ENCODE data around the gene OBSL1. TPM values are rescaled to one million over a fixed set of nuclear protein-coding genes. Genes with fewer than 3 reads are reported as not detected.

The OBSL1 gene
- total RNA-seq, 4 donors from 2014 or later: 85.0 to 135 (median 98.3) TPM

GRCh38 chr2:219557791-219558785 lies 13.3 kb downstream of the OBSL1 start:
- Histone ChIP-seq H3K27me3 (peaks cover 0 to 5% of the 10 kb centered on the region in 2 donors), H3K27ac (no peak overlapping the region), H3K36me3 (peaks cover 0 to 71% (median 0%) of the 10 kb centered on the region in 3 donors), H3K4me1 (peaks cover 0 to 12% (median 2%) of the 10 kb centered on the region in 4 donors), H3K9me3 (no peaks in the 10 kb centered on the region), H3K4me3 (no peak overlapping the region)
- 92 to 93% methylated on average over 13 to 18 of the region's 25 CpGs for WGBS, 2 donors
- DNase-seq (ENCODE audit: low spot score in 2 of 2): no peak
- TF ChIP-seq EP300 (IDR thresholded peaks at IDR 0.05) (no peak), CTCF (IDR thresholded peaks at IDR 0.05) (no peak), POLR2A (IDR thresholded peaks at IDR 0.05) (no peak)

- no peak for TF ChIP-seq CTCF (IDR thresholded peaks at IDR 0.05)
- no peak for TF ChIP-seq EP300 (IDR thresholded peaks at IDR 0.05)
- TF ChIP-seq POLR2A (IDR thresholded peaks at IDR 0.05): no peak
- no peak for DNase-seq (ENCODE audit: low spot score in 2 of 2)
- Histone ChIP-seq H3K4me1 (peaks cover 0 to 17% (median 7%) of the 10 kb centered on the region in 4 donors), H3K9me3 (no peaks in the 10 kb centered on the region), H3K36me3 (peaks cover 0 to 64% (median 0%) of the 10 kb centered on the region in 3 donors), H3K27ac (no peak overlapping the region), H3K27me3 (peaks cover 0 to 7% of the 10 kb centered on the region in 2 donors), H3K4me3 (no peak overlapping the region)
- 91 to 92% methylated on average over 20 to 21 of the region's 21 CpGs for WGBS, 2 donors
Measured at GRCh38 chr2:219557320-219557719, 14.0 kb downstream of the OBSL1 start.

- Histone ChIP-seq H3K4me1 (peaks cover 0 to 26% (median 14%) of the 10 kb centered on the region in 4 donors), H3K27me3 (peaks cover 0 to 7% of the 10 kb centered on the region in 2 donors), H3K27ac (no peak overlapping the region), H3K9me3 (no peaks in the 10 kb centered on the region), H3K4me3 (no peak overlapping the region), H3K36me3 (peaks cover 0 to 56% (median 0%) of the 10 kb centered on the region in 3 donors)
- TF ChIP-seq POLR2A (IDR thresholded peaks at IDR 0.05): no peak
- no peak for TF ChIP-seq EP300 (IDR thresholded peaks at IDR 0.05)
- TF ChIP-seq CTCF (IDR thresholded peaks at IDR 0.05): no peak
- 74 to 89% methylated on average over 6 to 18 of the region's 19 CpGs for WGBS, 2 donors
- no peak for DNase-seq (ENCODE audit: low spot score in 2 of 2)
Measured at GRCh38 chr2:219556413-219556812, 14.9 kb downstream of the OBSL1 start.

- WGBS, 2 donors: 85 to 94% methylated on average over 12 to 18 of the region's 20 CpGs
- no peak overlapping the region for H3K4me3 ChIP-seq
- no peaks in the 10 kb centered on the region for H3K9me3 ChIP-seq
- no peak overlapping the region for H3K27ac ChIP-seq
- TF ChIP-seq CTCF (IDR thresholded peaks at IDR 0.05) (no peak), POLR2A (IDR thresholded peaks at IDR 0.05) (no peak), EP300 (IDR thresholded peaks at IDR 0.05) (no peak)
- no peak for DNase-seq (ENCODE audit: low spot score in 2 of 2)
- peaks cover 0 to 56% (median 0%) of the 10 kb centered on the region in 3 donors for H3K36me3 ChIP-seq
- H3K4me1 ChIP-seq: peaks cover 0 to 29% (median 14%) of the 10 kb centered on the region in 4 donors
- H3K27me3 ChIP-seq: peaks cover 0 to 7% of the 10 kb centered on the region in 2 donors
Measured at GRCh38 chr2:219555956-219556355, 15.4 kb downstream of the OBSL1 start.

GRCh38 chr2:219554350-219554749 lies 17.0 kb downstream of the OBSL1 start:
- DNase-seq (ENCODE audit: low spot score in 2 of 2): no peak
- 89 to 91% methylated on average over 15 of the region's 15 CpGs for WGBS, 2 donors
- Histone ChIP-seq H3K9me3 (no peaks in the 10 kb centered on the region), H3K36me3 (peaks cover 0 to 62% (median 0%) of the 10 kb centered on the region in 3 donors), H3K4me1 (peaks cover 0 to 25% (median 14%) of the 10 kb centered on the region in 4 donors), H3K4me3 (no peak overlapping the region), H3K27ac (no peak overlapping the region), H3K27me3 (peaks cover 0 to 7% of the 10 kb centered on the region in 2 donors)
- no peak for TF ChIP-seq CTCF (IDR thresholded peaks at IDR 0.05)
- no peak for TF ChIP-seq EP300 (IDR thresholded peaks at IDR 0.05)
- TF ChIP-seq POLR2A (IDR thresholded peaks at IDR 0.05): no peak

Data from tibial nerve (tissue), 4 donors.